DMS 273 treated with DMSO at 0.1 percent for 48 hours (cell line): ENCODE results near the gene TRAF3IP1.
"Not testable (repeated sequence)": the region's sequence is repeated elsewhere in the genome, so short reads cannot be mapped to it uniquely, and the experiment has no call there.

Experiments
- DNase-seq: peaks from one replicate; lab custom pipeline; 2025; lab: John Stamatoyannopoulos, UW

Gene TRAF3IP1

DNA sequence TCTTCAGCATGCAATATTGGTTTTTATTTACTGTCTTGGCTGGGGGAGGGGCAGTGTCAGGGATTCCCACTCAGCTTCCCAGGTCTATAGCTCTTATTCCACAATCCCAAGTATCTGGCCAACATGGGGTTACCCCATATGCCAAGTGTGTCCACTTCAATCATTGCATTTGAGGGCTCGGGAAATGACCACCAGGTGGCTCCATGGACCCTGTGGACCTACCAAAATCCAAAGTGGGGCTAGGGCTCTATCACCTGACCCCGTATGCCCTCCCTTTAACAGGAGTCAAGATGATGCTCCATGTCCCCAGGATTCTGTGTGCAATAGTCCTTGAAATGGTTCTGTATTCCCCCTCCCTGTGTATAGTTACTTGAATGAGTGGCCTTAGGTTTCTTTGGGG lies 12.1 kb upstream of the TRAF3IP1 start:
- DNase-seq, result no peak

DNA sequence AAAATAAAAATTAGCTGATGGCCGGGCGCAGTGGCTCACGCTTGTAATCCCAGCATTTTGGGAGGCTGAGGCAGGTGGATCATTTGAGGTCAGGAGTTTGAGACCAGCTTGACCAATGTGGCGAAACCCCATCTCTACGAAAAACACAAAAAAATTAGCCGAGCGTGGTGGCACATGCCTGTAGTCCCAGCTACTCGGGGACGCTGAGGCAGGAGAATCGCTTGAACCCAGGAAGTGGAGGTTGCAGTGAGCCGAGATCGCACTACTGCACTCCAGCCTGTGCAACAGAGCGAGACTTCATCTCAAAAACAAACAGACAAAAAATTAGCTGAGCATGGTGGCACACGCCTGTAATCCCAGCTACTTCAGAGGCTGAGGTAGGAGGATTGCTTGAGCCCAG lies 9.6 kb upstream of the TRAF3IP1 start:
- DNase-seq, result not testable (repeated sequence)

DNA sequence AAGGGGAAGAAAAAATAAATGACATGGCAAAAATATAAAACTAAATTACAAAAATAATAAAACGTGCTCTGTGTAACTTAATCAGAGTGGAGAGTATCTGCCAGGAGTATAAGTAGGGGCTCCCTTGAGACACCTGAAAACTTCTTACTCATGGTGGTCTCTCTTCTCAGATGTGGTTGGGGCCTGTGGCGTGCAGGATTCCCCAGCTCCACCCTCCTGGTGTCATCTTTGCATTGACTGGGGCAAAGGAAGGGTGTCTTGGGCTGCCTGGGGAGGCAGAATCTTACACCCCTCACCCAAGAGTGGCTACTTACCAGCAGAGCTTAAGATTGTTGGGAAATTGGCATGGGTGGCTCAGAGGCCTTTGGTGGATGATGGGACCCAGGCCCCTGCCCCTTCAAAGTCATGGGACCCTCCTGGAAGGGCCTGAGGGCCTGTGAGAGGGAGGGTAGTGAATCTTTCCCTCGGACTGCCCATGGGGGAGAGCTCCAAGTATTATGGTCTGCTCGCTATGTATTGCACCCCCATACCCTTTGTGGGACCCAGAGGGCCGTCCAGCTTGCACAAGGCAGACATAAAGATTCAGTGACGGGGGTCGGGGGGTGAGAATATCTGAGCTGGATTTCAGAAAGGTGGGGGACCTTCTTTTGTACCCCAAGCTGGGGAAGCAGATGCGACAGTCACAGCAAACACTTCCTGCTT lies 6.9 kb upstream of the TRAF3IP1 start:
- no peak for DNase-seq

DNA sequence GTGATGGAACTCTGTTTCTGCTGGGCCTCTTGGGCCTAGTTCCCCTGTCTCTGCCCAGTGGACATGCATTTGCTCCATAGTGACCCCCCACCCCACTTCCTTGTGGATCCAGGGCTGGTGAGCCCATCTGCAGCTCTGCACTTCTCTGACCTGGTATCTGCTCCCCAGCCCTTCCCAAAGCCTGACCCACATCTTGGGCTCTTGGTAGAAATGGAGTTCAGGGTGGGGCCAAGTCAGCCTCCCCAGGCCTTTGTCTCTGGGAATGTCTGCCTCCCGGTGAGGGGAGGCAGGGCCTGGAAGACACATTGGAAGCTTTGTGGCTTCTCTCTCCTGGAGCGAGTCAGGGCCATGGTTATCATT lies 6.3 kb upstream of the TRAF3IP1 start:
- DNase-seq, result no peak

DNA sequence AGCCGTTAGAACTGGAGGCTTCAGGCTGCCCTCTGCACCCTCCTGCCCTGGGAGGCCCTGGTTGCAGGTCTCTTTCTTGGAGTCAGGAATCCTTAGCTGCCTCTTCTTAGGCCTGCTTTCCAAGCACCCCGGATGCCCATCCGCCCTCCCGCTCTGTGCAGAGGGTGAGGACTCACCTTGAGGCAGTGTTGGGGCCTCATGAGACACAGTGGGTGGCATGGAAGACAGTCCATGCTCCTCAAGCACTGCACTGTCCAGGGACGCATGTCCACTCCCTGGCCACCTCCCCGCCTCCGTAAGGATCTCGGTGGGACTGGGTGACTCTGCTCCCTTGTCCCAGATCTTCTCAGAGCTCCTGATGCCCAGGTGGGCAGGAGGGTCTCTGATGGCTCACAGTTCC lies 5.7 kb upstream of the TRAF3IP1 start:
- DNase-seq, result no peak

DNA sequence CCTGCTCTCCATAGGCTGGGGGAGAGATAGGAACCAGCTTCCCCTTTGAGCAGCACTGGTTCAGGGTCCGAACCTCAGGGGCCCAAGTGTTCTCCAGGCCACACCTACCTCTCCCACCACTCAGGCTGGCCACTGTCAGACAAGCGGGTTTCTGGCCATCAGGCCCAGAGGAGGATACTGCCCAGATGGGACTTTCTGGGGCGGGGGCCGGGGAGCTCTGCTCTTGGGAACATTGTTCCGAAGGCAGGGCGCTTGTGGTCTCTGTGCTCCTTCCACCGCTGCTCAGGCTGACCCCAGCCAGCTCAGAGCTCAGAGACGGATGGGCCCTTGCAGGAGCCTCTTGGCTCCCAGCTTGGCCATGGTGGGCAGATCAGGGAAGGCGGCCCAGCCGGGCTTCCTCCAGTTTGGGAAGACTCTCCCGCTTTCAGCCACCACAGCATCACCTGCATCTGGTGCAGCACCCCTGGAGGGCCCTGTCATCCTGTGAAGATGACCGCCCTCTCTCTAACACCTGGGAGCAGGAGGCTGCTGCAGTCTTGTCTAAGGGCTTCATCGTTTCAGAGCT lies 5.2 kb upstream of the TRAF3IP1 start:
- DNase-seq, result no peak

DNA sequence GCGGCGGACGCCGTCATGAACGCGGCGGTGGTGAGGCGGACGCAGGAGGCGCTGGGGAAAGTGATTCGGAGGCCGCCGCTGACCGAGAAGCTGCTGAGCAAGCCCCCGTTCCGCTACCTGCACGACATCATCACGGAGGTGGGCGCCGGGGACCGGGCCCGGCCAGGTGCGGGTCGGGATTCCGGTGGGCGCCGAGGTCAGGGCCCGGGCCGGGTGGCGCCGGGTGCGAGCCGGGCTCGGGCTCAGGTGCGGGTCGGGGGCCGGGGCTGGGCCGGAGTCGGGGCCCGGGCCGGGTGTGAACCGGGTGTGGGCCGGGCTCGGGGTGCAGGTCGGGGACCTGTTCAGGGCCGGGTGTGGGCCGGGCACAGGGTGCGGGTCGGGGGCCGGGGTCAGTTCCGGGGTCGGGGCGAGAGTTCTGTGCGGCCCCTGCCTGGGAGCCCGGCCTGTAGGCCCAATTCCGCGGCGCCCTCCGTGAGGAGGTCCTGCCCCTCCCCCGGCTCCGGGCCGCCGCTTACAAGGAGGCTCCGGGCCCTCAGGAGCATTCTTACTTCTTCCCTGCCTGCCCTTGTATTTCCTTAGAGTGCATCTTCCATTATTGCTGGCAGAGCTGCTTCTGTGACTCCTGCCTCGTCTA lies 447 bp downstream of the TRAF3IP1 start:
- DNase-seq, result no peak

DNA sequence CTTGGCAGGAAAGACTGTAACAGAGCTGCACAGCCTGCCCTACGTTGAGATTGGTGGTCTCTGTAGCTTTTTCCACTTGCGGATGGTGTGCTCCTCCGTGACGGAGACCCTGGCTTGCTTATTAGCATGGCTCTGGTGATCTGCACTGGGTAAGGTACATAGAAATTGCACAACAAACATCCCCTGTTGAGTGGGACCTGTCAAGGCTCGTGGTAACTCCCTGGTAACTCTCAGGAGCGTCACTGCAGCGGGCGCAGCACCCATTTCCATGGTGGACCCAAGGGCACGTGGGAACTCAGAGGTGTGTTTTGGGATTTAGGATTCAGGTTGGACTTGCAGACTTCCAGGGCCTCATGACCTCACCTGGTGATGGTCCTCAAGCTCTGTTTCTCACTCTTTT lies 1.1 kb downstream of the TRAF3IP1 start:
- no peak for DNase-seq

DNA sequence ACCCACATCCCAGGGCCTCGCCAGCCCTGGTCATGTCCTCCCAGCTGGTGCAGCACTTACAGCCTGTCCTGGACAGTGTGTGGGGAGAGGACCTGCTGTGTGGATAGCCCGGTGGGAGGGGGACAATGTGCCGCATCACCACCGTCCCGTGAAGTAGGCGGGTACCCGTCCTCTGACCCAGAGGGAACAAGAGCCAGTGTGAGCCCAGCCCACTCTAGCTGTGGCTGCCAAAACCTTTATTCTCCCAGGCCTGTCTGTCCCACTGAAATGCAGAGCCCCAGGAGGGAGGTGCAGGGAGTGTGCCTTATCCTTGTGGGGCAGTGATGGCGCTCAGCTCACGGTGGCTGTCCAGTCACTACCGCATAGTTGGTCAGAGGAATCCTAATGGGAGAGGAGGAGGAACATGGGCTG lies 1.7 kb downstream of the TRAF3IP1 start:
- no peak for DNase-seq

DNA sequence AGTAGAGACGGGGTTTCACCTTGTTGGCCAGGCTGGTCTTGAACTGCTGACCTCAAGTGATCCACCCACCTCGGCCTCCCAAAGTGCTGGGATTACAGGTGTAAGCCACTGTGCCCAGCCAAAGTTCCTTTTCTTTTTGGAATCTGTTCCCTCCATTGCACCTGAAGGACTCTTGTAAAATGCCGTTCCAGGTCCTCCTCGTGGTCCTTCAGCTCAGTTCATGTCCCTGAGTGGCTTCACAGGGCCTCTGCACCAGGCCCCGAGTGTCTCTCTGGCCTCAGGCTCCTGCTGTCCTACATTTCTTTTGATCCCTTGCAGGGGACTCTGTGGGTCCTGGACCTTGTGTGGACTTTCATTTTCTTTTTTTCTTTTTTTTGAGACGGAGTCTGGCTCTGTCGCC lies 3.9 kb downstream of the TRAF3IP1 start:
- not testable (repeated sequence) for DNase-seq

DNA sequence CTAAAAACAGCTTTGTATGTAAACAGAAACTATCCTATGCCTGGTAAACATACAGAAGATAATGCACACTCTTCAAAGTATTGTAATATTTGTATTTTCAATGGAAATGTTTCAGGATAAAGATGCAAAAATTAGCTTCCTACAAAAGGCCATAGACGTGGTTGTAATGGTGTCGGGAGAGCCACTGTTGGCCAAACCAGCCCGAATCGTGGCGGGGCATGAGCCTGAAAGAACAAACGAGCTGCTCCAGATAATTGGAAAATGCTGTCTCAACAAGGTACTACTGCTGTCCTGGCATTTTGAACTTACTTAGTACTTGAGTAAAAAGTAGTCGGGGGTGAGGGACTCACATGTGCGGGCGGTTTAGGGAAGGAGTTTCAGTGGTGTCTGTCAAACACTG lies 5.4 kb downstream of the TRAF3IP1 start:
- DNase-seq, result no peak

DNA sequence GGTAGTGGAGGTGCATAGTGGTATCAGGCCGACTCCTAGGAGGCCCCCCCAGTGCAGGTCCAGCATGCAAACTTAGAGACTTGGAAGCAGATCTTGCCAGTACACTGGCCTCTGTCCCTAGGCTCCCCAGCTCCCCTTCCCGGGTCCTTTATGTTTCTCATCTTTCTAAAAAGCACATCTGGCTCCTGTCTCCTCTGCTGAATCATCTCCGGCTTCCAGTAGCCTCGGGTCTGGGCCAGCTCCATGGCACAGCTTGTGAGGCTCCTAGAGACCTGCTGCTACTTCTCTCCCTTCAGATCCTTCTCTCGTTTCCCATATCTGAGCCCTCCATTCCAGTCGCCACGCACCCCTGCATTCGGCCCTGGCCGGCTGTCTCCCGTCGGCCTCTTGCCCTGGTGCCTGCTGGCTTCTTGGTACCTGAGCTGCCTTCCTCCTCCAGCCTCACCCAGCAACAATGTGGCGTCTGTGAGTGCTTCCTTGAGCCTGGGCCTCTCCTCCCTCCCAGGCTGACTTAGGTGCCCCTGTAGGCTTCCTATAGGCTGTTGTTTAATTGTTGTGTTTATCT lies 6.6 kb downstream of the TRAF3IP1 start:
- no peak for DNase-seq

DNA sequence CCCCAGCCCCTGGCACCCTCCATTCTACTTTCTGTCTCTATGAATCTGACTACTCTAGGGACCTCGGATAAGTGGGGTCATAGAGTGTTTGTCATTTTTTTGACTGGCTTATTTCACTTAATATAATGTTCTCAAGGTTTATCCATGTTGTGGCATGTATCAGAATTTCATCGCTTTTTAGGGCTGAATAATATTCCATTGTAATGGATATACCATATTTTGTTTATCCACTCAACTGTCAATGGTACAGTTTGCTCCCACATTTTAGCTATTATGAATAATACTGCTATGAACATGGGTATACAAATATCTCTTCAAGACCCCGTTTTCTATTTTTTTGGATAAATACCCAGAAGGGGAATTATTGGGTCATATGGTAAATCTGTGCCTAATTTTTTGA lies 7.4 kb downstream of the TRAF3IP1 start:
- no peak for DNase-seq

DNA sequence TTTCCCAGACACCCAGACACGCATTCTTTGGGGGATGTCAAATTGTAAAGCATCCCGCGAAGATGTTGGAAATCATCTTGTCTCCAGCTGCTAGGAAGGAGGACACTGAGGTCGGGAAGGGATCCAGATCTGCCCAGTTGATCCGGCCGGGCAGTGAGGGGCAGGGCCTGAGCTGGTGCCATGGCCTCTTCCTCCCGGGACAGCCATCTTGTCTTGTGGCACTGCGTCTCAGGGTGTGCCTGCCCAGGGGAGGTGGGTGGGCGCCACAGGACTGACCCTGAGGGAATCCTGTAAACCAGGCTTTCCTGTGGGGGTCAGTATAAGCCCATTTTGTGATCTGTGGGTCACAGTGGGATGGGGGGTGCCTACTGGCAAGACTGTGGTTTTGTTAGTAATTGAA lies 10.1 kb downstream of the TRAF3IP1 start:
- DNase-seq, result no peak

DNA sequence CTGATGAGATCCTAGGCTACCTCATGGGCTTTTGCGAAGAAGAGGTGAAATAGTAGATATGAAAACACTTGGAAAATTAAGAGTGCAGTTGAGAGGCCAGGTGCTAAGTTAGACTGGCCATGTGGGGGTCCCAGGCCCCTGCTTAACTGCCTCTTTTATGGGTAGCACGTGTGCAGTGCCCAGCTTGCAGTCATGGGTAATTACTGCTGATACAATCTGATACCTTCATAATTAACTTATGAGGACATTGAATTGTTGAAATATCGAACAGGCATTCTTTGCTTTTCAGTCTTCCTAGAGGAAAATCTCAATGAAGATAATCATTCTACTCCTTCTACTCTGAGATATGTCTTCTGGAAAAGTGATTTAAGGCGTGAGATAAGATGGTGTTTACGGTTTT lies 11.6 kb downstream of the TRAF3IP1 start:
- DNase-seq, result no peak

DNA sequence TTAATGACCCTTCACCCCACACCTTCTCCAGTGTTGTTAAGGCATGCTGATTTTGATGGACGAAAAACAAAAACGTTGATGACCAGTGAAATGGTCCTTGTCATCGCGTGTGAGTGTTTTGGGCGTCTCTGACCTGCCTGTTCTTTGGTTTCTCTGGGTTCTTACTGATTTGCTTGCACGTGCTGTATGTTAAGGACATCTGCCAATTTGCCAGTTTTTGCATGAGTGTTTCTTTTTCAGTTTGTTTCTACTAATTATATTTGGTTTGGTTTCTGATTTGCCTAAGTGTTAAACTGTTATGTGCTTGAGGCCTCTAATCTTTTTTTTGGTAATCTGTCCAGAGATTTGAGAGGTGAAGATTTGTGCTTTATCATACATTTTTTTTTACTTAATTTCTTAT lies 14.6 kb downstream of the TRAF3IP1 start:
- no peak for DNase-seq

DNA sequence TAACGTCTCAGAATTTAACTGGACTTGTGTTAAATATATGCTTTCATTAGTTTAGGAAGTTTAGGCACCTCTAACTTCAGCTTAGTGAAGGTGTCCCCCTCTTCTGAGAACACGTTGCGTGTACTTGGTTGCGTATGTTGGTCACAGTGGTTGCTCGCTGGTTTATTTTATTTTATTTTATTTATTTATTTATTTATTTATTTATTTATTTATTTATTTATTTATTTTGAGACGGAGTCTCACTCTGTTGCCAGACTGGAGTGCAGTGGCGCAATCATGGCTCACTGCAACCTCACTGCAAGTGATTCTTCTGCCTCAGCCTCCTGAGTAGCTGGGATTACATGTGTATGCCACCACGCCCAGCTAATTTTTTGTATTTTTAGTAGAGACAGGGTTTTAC lies 15.3 kb downstream of the TRAF3IP1 start:
- DNase-seq, result not testable (repeated sequence)

DNA sequence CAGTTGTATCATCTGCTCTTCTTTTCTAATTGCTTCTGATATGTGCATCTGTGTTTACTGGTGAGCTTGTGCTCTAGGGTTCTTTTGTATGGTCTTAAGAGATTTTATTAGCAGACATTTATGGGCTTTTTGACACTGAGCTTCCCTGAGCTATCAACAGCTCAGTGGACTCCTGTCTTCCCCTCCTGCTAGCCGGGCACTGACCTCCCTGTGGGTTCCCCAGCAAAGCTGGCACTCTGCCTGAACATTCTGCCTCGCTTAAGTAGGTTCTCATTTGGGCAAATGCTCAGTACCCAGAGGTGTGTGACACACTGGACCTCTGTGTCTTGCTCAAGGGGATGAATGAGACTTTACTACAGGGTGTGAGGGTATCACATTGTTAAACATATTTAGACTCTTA lies 15.8 kb downstream of the TRAF3IP1 start:
- DNase-seq, result no peak

DNA sequence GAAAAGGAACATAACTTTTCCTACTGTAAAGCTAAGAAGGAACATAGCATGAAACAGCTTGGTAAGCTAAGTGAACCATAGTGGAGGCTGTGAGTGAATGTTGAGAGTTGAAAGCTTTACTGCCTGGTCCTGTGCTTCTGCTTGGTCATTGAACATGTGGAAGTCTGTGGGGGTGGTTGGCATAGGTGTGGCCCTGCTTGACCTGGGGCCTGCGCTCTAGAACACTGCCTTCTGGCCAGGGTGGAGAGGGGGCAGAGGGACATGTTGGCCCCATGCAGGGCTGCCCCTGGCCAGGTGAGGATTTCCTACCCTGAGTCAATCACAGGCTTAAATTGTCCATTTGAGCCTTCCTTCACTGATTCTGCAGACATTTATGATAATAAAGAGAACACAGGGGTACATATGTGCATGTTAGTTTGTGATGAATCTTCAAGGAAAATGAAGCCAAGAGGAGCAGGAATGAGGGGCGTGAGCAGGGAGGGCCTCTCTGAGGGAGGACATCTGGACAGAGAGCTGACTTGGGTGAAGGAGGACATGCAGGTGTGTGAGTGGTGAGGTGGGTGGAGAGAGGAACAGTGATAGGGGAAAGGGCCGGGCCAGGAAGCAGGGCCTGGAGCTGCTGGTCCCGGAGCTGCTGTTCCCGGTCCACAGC lies 16.6 kb downstream of the TRAF3IP1 start:
- DNase-seq, result no peak

DNA sequence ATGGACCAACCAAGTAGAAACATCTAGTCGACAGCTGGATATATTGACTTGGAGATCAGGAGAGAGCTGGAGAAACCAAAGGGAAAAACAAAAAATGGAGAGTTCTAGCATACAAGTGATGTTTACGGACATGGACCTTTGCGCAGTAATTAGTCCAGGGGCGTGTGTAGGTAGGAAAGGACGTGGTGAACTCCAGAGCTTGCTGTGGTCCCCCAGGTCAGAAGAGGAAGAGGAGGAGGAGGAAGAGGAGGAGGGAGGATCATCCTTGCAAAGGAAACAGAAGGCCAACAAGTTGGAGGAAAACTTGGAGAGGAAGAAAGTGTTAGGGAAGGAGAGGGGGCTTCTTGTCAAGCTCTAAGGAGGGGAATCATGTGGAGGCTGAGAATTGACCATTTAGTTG lies 17.5 kb downstream of the TRAF3IP1 start:
- no peak for DNase-seq

DNA sequence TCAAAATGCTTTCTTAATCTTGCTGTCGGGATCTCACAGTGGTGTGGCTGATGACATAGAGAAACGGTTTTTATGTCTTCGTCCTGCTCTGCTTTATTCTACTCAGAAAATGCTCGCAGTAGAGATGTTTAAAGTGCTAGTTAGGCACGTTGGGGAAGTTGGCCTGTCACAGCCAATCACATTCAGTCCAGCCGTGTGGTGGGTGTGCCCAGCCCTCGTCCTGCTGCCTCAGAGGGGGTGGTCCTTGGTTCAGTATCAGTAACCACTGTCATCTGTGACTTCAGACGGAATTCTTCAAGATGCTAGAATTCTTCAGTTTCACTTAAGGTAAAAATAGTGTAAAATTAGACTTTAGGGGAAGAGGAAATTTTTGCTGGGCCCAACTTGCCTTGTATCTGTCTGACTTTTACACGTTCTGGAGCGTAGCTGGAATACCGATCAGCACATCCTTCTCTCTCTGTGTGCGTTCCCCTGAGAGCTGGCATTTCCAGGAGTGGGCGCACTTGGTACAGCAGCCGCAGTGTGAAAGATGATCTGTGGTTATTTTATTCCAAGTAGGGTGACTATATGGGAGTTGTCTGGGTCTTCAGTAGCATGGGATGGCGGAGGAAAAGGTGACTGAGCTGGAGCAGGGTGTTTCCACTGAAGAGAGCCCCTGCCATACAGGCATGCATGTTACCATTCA lies 18.5 kb downstream of the TRAF3IP1 start:
- DNase-seq, result no peak

DNA sequence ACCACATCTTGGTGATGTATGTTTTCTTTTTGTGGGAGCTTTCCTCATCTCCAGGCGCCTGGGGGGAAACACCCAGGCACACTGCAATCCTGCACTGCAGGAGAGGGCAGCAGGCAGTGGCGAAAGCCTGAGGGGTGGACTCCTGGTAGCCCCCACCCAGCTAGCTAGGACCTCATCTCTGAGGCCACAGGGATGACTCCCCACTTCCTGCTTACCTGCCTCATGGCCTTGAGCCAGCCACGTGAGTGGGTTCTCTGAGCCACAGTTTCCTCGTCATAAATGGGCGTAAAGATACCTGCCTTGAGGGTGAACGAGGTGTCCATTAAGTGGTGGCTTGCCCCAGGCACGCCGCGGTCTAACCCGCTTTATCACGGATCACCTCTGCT lies 19.1 kb downstream of the TRAF3IP1 start:
- no peak for DNase-seq
